Uterus (tissue), 2 donors: ENCODE data around the gene AGXT2.

Experiments
- CTCF ChIP-seq, 4 experiments: fragments of 200-600 bp in 2 of 4; fragments of 450-650 bp in 2 of 4; sonication (generic) in 2 of 4; IDR thresholded peaks; one replicate each; pipeline ENCODE4 v1.5.1; 2016 to 2019; ENCODE audit warnings: antibody characterized with exemption in 4 of 4, mild to moderate bottlenecking in 2 of 4, moderate library complexity in 1 of 4
- POLR2A ChIP-seq, 2 donors: fragments of 450-650 bp; IDR thresholded peaks; one replicate each; pipeline ENCODE4 v1.6.1; 2016; ENCODE audit warnings: antibody characterized with exemption in 2 of 2, mild to moderate bottlenecking in 1 of 2, moderate library complexity in 1 of 2

GRCh38 chr5:35050541-35051126 is 2.9 kb upstream of the AGXT2 start:
- TF ChIP-seq CTCF (IDR thresholded peaks at IDR 0.05) (no peak), POLR2A (IDR thresholded peaks at IDR 0.05) (no peak)
